ENCODE results near the gene TMEM91. TPM values are rescaled to one million over a fixed set of nuclear protein-coding genes. Genes with fewer than 3 reads are reported as not detected.
A peak's percentile ranks its signal among the peaks of the same experiment; 100 is the strongest.

The TMEM91 gene
- total and polyA plus RNA-seq, 9 of the 15 experiments (the other 6 are each of a cell fraction or from before 2014, with no cell fraction given), result 1.2 to 5.2 (median 2.7) TPM

- TF ChIP-seq DEAF1 (CRISPR knock-in tag; IDR thresholded peaks at IDR 0.05) (no peak), ZFP91 (CRISPR knock-in tag; IDR thresholded peaks at IDR 0.05) (no peak), ARID3B (CRISPR knock-in tag; IDR thresholded peaks at IDR 0.05; ENCODE audit: borderline replicate concordance) (no peak), ZNF23 (CRISPR knock-in tag; IDR thresholded peaks at IDR 0.05) (no peak), TRIM28 (IDR thresholded peaks at IDR 0.05) (no peak), HMGN3 (IDR thresholded peaks at IDR 0.05; ENCODE audit: borderline replicate concordance, extremely low read depth, insufficient read length, low read depth, low read length) (no peak), ZNF143 (CRISPR knock-in tag; IDR thresholded peaks at IDR 0.05) (no peak), TCF15 (CRISPR knock-in tag; IDR thresholded peaks at IDR 0.05) (no peak), ZNF232 (CRISPR knock-in tag; IDR thresholded peaks at IDR 0.05) (no peak), HDAC2 (IDR thresholded peaks at IDR 0.05) (peak; percentile 61; the same call in 1 of the 2 replicates), WHSC1 (IDR thresholded peaks at IDR 0.05; ENCODE audit: low read length) (no peak), CHD4 (IDR thresholded peaks at IDR 0.05; ENCODE audit: insufficient read depth, insufficient replicate concordance, low read depth, low read length, poor library complexity, severe bottlenecking) (no peak), ZNF561 (CRISPR knock-in tag; conservative IDR thresholded peaks at IDR 0.05) (no peak), KLF6 (CRISPR knock-in tag; IDR thresholded peaks at IDR 0.05; ENCODE audit: borderline replicate concordance) (no peak), HIVEP1 (CRISPR knock-in tag; IDR thresholded peaks at IDR 0.05) (no peak), ZNF511 (CRISPR knock-in tag; IDR thresholded peaks at IDR 0.05) (no peak), SAFB (IDR thresholded peaks at IDR 0.05; ENCODE audit: borderline replicate concordance, low read depth, low read length) (no peak), AFF4 (CRISPR knock-in tag; IDR thresholded peaks at IDR 0.05) (no peak), POLR2A (conservative IDR thresholded peaks at IDR 0.05) (no peak)
These were observed 19.0 kb downstream of the TMEM91 start (continued) for GRCh38 chr19:41395355-41395754.

Data from K562 (cell line).